Erythroblast (primary cell): Measurements from ENCODE around the gene LYPD4.

Experiments used
- GATA1 ChIP-seq: IDR thresholded peaks from 2 replicates; pipeline ENCODE4 v1.6.1; 2011; ENCODE audit warnings: low read depth, mild to moderate bottlenecking, control low read depth, low read length, moderate library complexity
- POLR2A ChIP-seq: IDR thresholded peaks from 2 replicates; pipeline ENCODE4 v1.6.1; 2011; ENCODE audit warnings: mild to moderate bottlenecking, low read length

DNA sequence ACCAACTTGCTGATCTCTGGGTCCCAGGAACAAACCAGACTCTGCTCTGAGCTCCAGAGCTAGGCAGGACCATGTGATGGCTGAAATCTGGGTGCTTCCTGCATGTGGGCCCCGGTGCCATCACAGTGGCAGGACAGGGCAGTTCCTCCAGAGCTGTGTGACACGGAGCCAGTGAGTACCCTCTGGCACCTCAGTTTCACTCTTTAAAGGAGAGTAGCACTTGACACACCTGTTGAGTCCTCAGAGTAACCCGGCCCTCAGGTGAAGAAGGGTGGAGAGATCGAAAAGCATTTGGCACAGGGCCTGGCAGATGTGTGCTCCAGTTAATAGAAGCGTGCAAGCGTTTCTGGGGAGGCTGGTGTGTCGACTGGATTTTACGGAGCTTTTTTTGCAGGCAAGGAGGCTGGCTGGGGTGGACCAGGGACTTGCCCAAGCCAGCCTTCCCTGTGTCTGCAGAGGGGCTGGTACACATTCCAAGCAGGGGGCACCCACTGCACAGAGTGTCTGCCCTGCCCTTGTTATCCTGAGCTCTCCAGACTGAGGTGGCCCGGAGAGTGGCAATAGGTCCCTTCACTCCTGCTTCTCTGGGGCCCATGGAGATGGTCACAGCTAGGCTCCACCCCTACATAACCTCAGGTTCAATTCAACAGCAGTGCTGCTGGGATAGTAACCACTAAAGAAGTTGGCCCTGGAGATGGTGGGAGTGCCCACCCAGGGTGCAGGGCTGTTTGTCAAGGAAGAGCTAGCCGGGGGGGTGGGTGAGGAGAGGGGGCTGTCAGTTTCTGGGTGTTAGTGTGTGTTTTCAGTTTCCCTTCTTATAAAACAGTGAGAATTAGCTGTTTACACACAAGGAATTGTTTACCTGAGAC is 23.9 kb upstream of the LYPD4 start:
- no peak for TF ChIP-seq POLR2A
- TF ChIP-seq GATA1: no peak
